Cardiac septum (tissue), 1 donor: ENCODE measurements around the gene CHD5. TPM values are rescaled to one million over a fixed set of nuclear protein-coding genes. Genes with fewer than 3 reads are reported as not detected.

ENCODE experiments used
- DNase-seq: peaks from one replicate; pipeline ENCODE4 v3.0.0-alpha.2; 2020; ENCODE audit warnings: low spot score
- intact Hi-C: fragments of 100-400 bp; cut with DNase I; formaldehyde crosslinking; loops from one replicate; pipeline ENCODE4 v1.14.0; 2022
- total RNA-seq: library from RNA; stranded (reverse); fragmentation: NEBNext Ultra II Directional; extraction: Animal tissue kit (Norgen Biotek cat#: 25700); gene quantifications from one replicate; pipeline ENCODE4 v1.2.1, GENCODE V29; 2021
- donor health status: DM: no; HTN: no; CAD: no.

Gene CHD5
- total RNA-seq, 1 donor from 2014 or later, result 0.81 TPM

DNA sequence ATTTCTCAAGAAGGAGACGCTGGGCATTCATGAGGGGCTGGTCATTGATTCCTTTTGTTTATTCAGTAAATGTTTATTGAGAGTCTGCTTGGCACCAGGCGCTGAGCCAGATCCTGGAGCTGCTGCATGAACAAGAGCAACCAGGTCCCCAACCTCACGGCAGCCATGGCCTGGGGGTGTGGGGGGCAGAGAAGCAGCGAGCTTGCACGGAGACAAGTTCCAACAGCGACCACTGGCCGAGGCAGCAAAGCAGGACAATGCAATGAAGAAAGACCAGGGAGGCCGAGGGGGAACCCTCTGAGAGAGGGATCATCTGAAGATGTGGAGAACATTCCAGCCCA is 126.9 kb downstream of the CHD5 start:
- DNase-seq, result no peak
- intact Hi-C loops, result loop anchor here (1.0 to 10.0 kb wide), 4 partner anchors 134 to 352 kb away; partner anchors contain the start of gene HES3

GRCh38 chr1:6052543-6053205 is 127.4 kb downstream of the CHD5 start:
- DNase-seq, result no peak
- intact Hi-C loops, result loop anchor here (1.0 to 10.0 kb wide), 4 partner anchors 135 to 352 kb away; partner anchors contain the start of gene HES3

Other genes starting within 250 kb of the CHD5 start
- 6.6 TPM for gene NPHP4, start 187.9 kb downstream of the CHD5 start, total RNA-seq
- 19.3 TPM for gene KCNAB2, start 134.4 kb downstream of the CHD5 start, total RNA-seq
- gene RPL22, start 19.3 kb upstream of the CHD5 start, total RNA-seq, result 205 TPM
- 91.0 TPM for gene RNF207, start 25.8 kb upstream of the CHD5 start, total RNA-seq
- gene ICMT, start 55.6 kb upstream of the CHD5 start, total RNA-seq, result 71.2 TPM
- not detected for gene HES3, start 63.9 kb upstream of the CHD5 start, total RNA-seq
- 7.0 TPM for gene GPR153, start 80.8 kb upstream of the CHD5 start, total RNA-seq
- 13.8 TPM for gene ACOT7, start 213.4 kb upstream of the CHD5 start, total RNA-seq
- not detected for gene HES2, start 239.6 kb upstream of the CHD5 start, total RNA-seq
- gene ESPN, start 244.5 kb upstream of the CHD5 start, total RNA-seq, result 0.32 TPM